Measurements from ENCODE around the gene SGK2.
A peak's percentile ranks its signal among the peaks of the same experiment; 100 is the strongest.

SGK2 gene

GRCh38 chr20:43535370-43536004 lies 23.3 kb upstream of the SGK2 start:
- no peak for TF ChIP-seq CTCF (IDR thresholded peaks at IDR 0.05; ENCODE audit: low read depth, low read length, missing control alignments)
- DNase-seq (ENCODE audit: extremely low read depth, low read depth): no peak
- no peak overlapping the region for H3K4me3 ChIP-seq (replicated peaks; ENCODE audit: low read depth, low read length)

DNA sequence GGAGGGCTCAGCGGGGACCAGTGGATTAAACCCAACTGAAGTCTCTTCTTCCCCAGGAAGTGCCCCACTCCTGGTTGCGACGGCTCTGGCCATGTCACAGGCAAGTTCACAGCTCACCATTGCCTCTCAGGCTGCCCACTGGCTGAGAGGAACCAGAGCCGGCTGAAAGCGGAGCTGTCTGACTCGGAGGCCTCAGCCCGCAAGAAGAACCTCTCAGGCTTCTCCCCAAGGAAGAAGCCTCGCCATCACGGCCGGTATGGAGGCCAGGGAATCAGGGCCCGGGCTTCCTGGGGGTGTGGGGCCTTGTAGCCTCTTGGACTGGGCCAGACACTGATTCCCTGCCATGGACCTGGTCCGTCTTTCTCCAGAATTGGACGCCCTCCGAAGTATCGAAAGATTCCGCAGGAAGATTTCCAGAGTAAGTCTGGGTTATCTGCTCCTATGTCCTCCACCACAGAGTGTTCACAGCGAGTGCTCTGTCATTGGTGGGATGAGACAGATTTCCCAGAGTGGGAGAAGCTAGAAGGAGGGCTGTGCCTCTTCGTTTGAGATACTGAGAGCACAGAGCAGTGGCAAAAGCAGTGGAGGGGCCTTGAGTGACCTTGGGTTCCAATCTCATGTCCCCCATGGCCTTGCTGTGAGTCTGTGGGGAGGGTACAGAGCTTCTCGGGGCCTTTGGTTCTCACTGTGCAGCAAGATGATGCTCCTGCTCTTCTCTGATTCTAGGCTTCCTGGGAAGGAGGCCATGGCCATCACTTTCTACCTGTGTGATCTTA lies 22.6 kb upstream of the SGK2 start:
- no peak overlapping the region for H3K4me3 ChIP-seq (replicated peaks; ENCODE audit: low read depth, low read length)
- no peak for TF ChIP-seq CTCF (IDR thresholded peaks at IDR 0.05; ENCODE audit: low read depth, low read length, missing control alignments)
- no peak for DNase-seq (ENCODE audit: extremely low read depth, low read depth)

- DNase-seq (ENCODE audit: extremely low read depth, low read depth): no peak
- H3K4me3 ChIP-seq (replicated peaks; ENCODE audit: low read depth, low read length): no peak overlapping the region
- no peak for TF ChIP-seq CTCF (IDR thresholded peaks at IDR 0.05; ENCODE audit: low read depth, low read length, missing control alignments)
Observed at GRCh38 chr20:43536817-43537440, 21.9 kb upstream of the SGK2 start.

DNA sequence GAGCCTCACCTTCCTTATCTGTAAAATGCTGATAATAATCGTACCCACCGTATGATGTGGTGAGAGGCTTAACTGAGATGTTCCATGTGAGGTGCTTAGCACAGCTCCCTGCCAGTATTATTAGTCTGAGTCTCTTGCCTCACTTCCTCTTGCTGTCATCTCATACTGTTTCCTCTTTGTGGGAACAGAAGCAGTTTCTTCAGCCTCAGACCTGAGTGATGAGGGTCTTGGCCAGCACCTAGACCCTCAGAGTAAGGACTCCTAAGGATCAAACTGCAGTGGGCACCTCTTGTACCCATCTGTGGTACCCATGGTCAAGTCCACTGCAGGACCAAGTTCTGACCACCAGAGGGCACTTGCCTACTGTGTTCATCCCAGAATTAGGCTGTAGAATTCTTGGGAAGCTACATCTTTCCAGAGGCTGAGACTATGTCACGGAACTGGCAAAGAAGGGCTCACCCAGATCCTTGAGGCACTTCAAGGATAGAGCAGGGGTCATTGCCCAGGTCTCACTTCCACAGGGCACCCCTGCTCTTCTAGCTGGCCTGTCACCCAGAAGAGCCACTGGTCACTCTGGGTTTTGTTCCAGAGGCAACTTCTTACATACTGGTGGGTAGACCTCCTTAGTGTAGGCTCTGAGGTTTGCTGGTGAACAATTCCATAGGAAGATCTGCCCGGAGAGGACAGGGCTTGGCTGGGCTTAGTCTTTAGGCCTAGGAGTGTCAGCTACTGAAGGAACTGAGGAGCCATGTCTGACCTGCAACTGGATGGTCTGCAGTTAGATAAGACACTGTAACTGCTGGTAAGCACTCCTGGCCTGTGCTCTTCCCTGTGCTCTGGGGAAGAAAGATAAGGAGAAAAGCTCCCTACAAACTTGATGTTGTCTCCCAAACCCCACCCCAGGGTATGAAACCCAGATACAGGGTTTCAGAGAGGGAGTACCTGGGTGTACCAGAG lies 20.6 kb upstream of the SGK2 start:
- DNase-seq (ENCODE audit: extremely low read depth, low read depth): peak; percentile 22
- no peak overlapping the region for H3K4me3 ChIP-seq (replicated peaks; ENCODE audit: low read depth, low read length)
- TF ChIP-seq CTCF (IDR thresholded peaks at IDR 0.05; ENCODE audit: low read depth, low read length, missing control alignments): peak; percentile 96

- TF ChIP-seq CTCF (IDR thresholded peaks at IDR 0.05; ENCODE audit: low read depth, low read length, missing control alignments): no peak
- H3K4me3 ChIP-seq (replicated peaks; ENCODE audit: low read depth, low read length): no peak overlapping the region
- no peak for DNase-seq (ENCODE audit: extremely low read depth, low read depth)
Observed at GRCh38 chr20:43538878-43539700, 19.7 kb upstream of the SGK2 start.

Data from HFF-Myc (cell line).